ENCODE measurements around the gene EYA2. TPM values are rescaled to one million over a fixed set of nuclear protein-coding genes. Genes with fewer than 3 reads are reported as not detected.

Gene EYA2
- polyA plus RNA-seq, 6 donors from 2014 or later: not detected

- H3K9me3 Mint-ChIP-seq: no peaks in the 10 kb centered on the region
- DNase-seq (no peak), ATAC-seq (ENCODE audit: low read depth in 2 of 2) (peak; percentile 60 to 70)
- H3K27ac Mint-ChIP-seq: peak overlapping the region in 1 of 6 donors; percentile 4
- H3K4me1 Mint-ChIP-seq: no peaks in the 10 kb centered on the region
- H3K36me3 Mint-ChIP-seq: peaks cover 0 to 5% of the 10 kb centered on the region in 2 donors
- H3K4me3 Mint-ChIP-seq: no peak overlapping the region
- peaks cover 0 to 12% (median 5%) of the 10 kb centered on the region in 3 donors for H3K27me3 Mint-ChIP-seq
Observed at GRCh38 chr20:47181056-47181862, 286.6 kb downstream of the EYA2 start.

- DNase-seq (no peak), ATAC-seq (ENCODE audit: low read depth in 2 of 2) (no peak)
- Mint-ChIP-seq H3K27ac (no peak overlapping the region), H3K36me3 (no peaks in the 10 kb centered on the region), H3K4me1 (peaks cover 0 to 2% (median 0%) of the 10 kb centered on the region in 3 donors), H3K4me3 (no peak overlapping the region), H3K27me3 (peaks cover 2 to 7% (median 4%) of the 10 kb centered on the region in 3 donors), H3K9me3 (no peaks in the 10 kb centered on the region)
Observed at GRCh38 chr20:47183367-47183766, 288.7 kb downstream of the EYA2 start.

GRCh38 chr20:47187450-47188195 lies 293.0 kb downstream of the EYA2 start:
- H3K4me3 Mint-ChIP-seq: no peak overlapping the region
- no peak for ATAC-seq (ENCODE audit: low read depth in 2 of 2)
- H3K9me3 Mint-ChIP-seq: no peaks in the 10 kb centered on the region
- no peak overlapping the region for H3K27ac Mint-ChIP-seq
- peaks cover 0 to 2% (median 0%) of the 10 kb centered on the region in 3 donors for H3K4me1 Mint-ChIP-seq
- no peaks in the 10 kb centered on the region for H3K36me3 Mint-ChIP-seq
- DNase-seq: no peak
- H3K27me3 Mint-ChIP-seq: peaks cover 6 to 9% (median 8%) of the 10 kb centered on the region in 3 donors

- peaks cover 6 to 9% (median 8%) of the 10 kb centered on the region in 3 donors for H3K27me3 Mint-ChIP-seq
- H3K36me3 Mint-ChIP-seq: no peaks in the 10 kb centered on the region
- H3K4me3 Mint-ChIP-seq: no peak overlapping the region
- ATAC-seq (ENCODE audit: low read depth in 2 of 2): no peak
- no peak overlapping the region for H3K27ac Mint-ChIP-seq
- no peak for DNase-seq
- H3K9me3 Mint-ChIP-seq: no peaks in the 10 kb centered on the region
- peaks cover 0 to 2% (median 0%) of the 10 kb centered on the region in 3 donors for H3K4me1 Mint-ChIP-seq
Observed at GRCh38 chr20:47188540-47188939, 293.9 kb downstream of the EYA2 start.

- ATAC-seq (ENCODE audit: low read depth in 2 of 2): no peak
- H3K4me3 Mint-ChIP-seq: peak overlapping the region in 1 of 8 donors; percentile 2
Observed at GRCh38 chr20:47189060-47189459, 294.4 kb downstream of the EYA2 start.

GRCh38 chr20:47191074-47191673 lies 296.5 kb downstream of the EYA2 start:
- no peak for DNase-seq
- H3K27ac Mint-ChIP-seq: no peak overlapping the region
- no peak for ATAC-seq (ENCODE audit: low read depth in 2 of 2)
- H3K27me3 Mint-ChIP-seq: peaks cover 8 to 11% (median 9%) of the 10 kb centered on the region in 3 donors
- H3K9me3 Mint-ChIP-seq: no peaks in the 10 kb centered on the region
- no peak overlapping the region for H3K4me3 Mint-ChIP-seq
- no peaks in the 10 kb centered on the region for H3K36me3 Mint-ChIP-seq
- H3K4me1 Mint-ChIP-seq: peaks cover 0 to 6% (median 1%) of the 10 kb centered on the region in 3 donors

More at GRCh38 chr20:47189060-47189459, 294.4 kb downstream of the EYA2 start:
- H3K36me3 Mint-ChIP-seq: no peaks in the 10 kb centered on the region
- peaks cover 0 to 2% (median 0%) of the 10 kb centered on the region in 3 donors for H3K4me1 Mint-ChIP-seq
- peaks cover 6 to 9% (median 8%) of the 10 kb centered on the region in 3 donors for H3K27me3 Mint-ChIP-seq
- no peaks in the 10 kb centered on the region for H3K9me3 Mint-ChIP-seq
- no peak overlapping the region for H3K27ac Mint-ChIP-seq
- no peak for DNase-seq

- H3K4me3 Mint-ChIP-seq: no peak overlapping the region
- peaks cover 8 to 11% (median 9%) of the 10 kb centered on the region in 3 donors for H3K27me3 Mint-ChIP-seq
- H3K4me1 Mint-ChIP-seq: peaks cover 0 to 12% (median 6%) of the 10 kb centered on the region in 3 donors
- ATAC-seq (ENCODE audit: low read depth in 2 of 2) (no peak), DNase-seq (no peak)
- peak overlapping the region in 1 of 6 donors; percentile 37 for H3K27ac Mint-ChIP-seq
- H3K9me3 Mint-ChIP-seq: no peaks in the 10 kb centered on the region
- no peaks in the 10 kb centered on the region for H3K36me3 Mint-ChIP-seq
Observed at GRCh38 chr20:47191956-47192355, 297.3 kb downstream of the EYA2 start.

GRCh38 chr20:47195573-47195972 lies 300.9 kb downstream of the EYA2 start:
- Mint-ChIP-seq H3K9me3 (no peaks in the 10 kb centered on the region), H3K4me1 (peaks cover 0 to 9% (median 6%) of the 10 kb centered on the region in 3 donors), H3K36me3 (no peaks in the 10 kb centered on the region), H3K27ac (no peak overlapping the region), H3K4me3 (no peak overlapping the region), H3K27me3 (peaks cover 0 to 4% (median 0%) of the 10 kb centered on the region in 3 donors)
- ATAC-seq (ENCODE audit: low read depth in 2 of 2): no peak
- DNase-seq: no peak

- Mint-ChIP-seq H3K4me1 (peaks cover 0 to 9% (median 6%) of the 10 kb centered on the region in 3 donors), H3K4me3 (peak overlapping the region in 1 of 8 donors; percentile 54), H3K9me3 (no peaks in the 10 kb centered on the region), H3K27me3 (peaks cover 0 to 4% (median 0%) of the 10 kb centered on the region in 3 donors), H3K36me3 (no peaks in the 10 kb centered on the region), H3K27ac (no peak overlapping the region)
- DNase-seq (peak; percentile 58), ATAC-seq (ENCODE audit: low read depth in 2 of 2) (peak; percentile 73 to 84)
Observed at GRCh38 chr20:47196091-47197081, 301.7 kb downstream of the EYA2 start.

GRCh38 chr20:47198254-47198671 lies 303.6 kb downstream of the EYA2 start:
- no peaks in the 10 kb centered on the region for H3K36me3 Mint-ChIP-seq
- no peak overlapping the region for H3K27ac Mint-ChIP-seq
- H3K27me3 Mint-ChIP-seq: peaks cover 0 to 4% (median 0%) of the 10 kb centered on the region in 3 donors
- no peaks in the 10 kb centered on the region for H3K9me3 Mint-ChIP-seq
- peaks cover 0 to 9% (median 6%) of the 10 kb centered on the region in 3 donors for H3K4me1 Mint-ChIP-seq
- no peak overlapping the region for H3K4me3 Mint-ChIP-seq
- DNase-seq (no peak), ATAC-seq (ENCODE audit: low read depth in 2 of 2) (no peak)

- H3K27me3 Mint-ChIP-seq: peaks cover 0 to 4% (median 0%) of the 10 kb centered on the region in 3 donors
- peaks cover 0 to 9% (median 6%) of the 10 kb centered on the region in 3 donors for H3K4me1 Mint-ChIP-seq
- H3K27ac Mint-ChIP-seq: no peak overlapping the region
- no peak overlapping the region for H3K4me3 Mint-ChIP-seq
- H3K9me3 Mint-ChIP-seq: no peaks in the 10 kb centered on the region
- ATAC-seq (ENCODE audit: low read depth in 2 of 2) (no peak), DNase-seq (no peak)
- no peaks in the 10 kb centered on the region for H3K36me3 Mint-ChIP-seq
Observed at GRCh38 chr20:47198996-47199552, 304.4 kb downstream of the EYA2 start.

- no peaks in the 10 kb centered on the region for H3K36me3 Mint-ChIP-seq
- no peak overlapping the region for H3K4me3 Mint-ChIP-seq
- DNase-seq (no peak), ATAC-seq (ENCODE audit: low read depth in 2 of 2) (no peak)
- H3K27me3 Mint-ChIP-seq: no peaks in the 10 kb centered on the region
- H3K4me1 Mint-ChIP-seq: peaks cover 7 to 14% (median 12%) of the 10 kb centered on the region in 3 donors
- no peak overlapping the region for H3K27ac Mint-ChIP-seq
- H3K9me3 Mint-ChIP-seq: no peaks in the 10 kb centered on the region
Observed at GRCh38 chr20:47201074-47201730, 306.6 kb downstream of the EYA2 start.

Measured in naive B cell (primary cell).